ENCODE measurements around the gene BAG3.
A peak's percentile ranks its signal among the peaks of the same experiment; 100 is the strongest.
"Not testable (repeated sequence)": the region's sequence is repeated elsewhere in the genome, so short reads cannot be mapped to it uniquely, and the experiment has no call there.

BAG3 gene

DNA sequence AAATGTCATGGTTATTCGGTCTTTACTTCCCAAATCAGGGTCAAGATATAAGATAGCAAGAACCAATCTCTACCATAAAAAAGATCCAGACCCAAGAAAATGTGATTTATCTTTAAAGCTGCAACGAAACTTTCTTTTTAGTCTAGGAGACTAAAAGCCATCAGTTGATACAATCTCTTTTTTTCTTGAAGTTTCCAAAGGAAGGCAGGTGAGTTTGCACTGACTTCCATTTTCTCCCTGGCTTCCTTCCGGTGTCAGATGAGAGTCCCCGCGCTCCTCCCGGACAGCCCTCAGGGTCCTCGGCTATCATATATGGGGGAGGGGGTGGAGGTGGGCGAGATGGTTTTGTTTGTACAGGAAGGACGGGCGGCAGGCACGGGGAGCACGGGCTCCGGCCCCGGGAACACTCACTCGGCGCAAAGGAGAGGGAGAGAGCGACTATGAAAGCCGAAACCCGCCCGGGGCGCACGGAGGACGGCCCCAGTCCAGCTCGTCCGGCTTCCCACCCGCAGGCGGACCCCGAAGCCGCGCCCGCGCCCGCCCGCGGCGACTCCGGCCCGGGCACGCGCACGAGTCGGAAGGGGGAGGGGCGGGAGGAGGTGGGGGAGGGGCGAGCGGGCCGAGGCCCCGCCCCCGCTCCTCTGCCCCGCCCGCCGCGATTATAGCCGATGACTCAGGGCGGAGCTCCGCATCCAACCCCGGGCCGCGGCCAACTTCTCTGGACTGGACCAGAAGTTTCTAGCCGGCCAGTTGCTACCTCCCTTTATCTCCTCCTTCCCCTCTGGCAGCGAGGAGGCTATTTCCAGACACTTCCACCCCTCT, at the start of gene BAG3:
TSS of gene BAG3 (plus strand) at position 689 of the 822 bp plus-strand sequence. CDS start 296 bp downstream, outside the sequence.
- no peaks in the 10 kb centered on the region for H3K36me3 Mint-ChIP-seq
- peak within 1 kb of the TSS; percentile 93 for H3K4me3 Mint-ChIP-seq
- H3K27me3 Mint-ChIP-seq: no peaks in the 10 kb centered on the region
- peaks cover 2% of the 10 kb centered on the region for H3K9me3 Mint-ChIP-seq
- peaks cover 20% of the 10 kb centered on the region for H3K4me1 Mint-ChIP-seq
- ATAC-seq: peak; percentile 91
- H3K27ac Mint-ChIP-seq: peak within 1 kb of the TSS; percentile 90

GRCh38 chr10:119602241-119603095, 48.7 kb upstream of the BAG3 start:
- H3K9me3 Mint-ChIP-seq: no peaks in the 10 kb centered on the region
- no peaks in the 10 kb centered on the region for H3K27me3 Mint-ChIP-seq
- peaks cover 6% of the 10 kb centered on the region for H3K36me3 Mint-ChIP-seq
- peaks cover 5% of the 10 kb centered on the region for H3K4me1 Mint-ChIP-seq
- H3K4me3 Mint-ChIP-seq: no peak overlapping the region
- H3K27ac Mint-ChIP-seq: no peak overlapping the region
- ATAC-seq: no peak

DNA sequence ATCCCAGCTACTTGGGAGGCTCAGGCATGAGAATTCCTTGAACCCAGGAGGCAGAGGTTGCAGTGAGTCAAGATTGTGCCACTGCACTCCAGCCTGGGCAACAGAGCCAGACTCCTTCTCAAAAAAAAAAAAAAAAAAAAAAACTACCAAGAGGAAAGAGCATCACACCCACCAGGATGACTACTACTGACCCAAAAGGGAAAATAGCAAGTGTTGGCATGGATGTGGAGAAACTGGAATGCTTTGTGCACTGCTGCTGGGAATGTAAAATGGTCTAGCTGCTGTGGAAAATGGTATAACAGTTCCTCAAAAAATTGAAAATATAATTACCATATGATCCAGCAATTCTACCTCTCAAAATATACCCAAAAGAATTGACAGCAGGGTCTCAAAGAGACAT, 46.7 kb upstream of the BAG3 start:
- H3K9me3 Mint-ChIP-seq: no peaks in the 10 kb centered on the region
- H3K27me3 Mint-ChIP-seq: no peaks in the 10 kb centered on the region
- ATAC-seq: no peak
- peaks cover 6% of the 10 kb centered on the region for H3K4me1 Mint-ChIP-seq
- H3K4me3 Mint-ChIP-seq: no peak overlapping the region
- no peak overlapping the region for H3K27ac Mint-ChIP-seq
- H3K36me3 Mint-ChIP-seq: no peaks in the 10 kb centered on the region

DNA sequence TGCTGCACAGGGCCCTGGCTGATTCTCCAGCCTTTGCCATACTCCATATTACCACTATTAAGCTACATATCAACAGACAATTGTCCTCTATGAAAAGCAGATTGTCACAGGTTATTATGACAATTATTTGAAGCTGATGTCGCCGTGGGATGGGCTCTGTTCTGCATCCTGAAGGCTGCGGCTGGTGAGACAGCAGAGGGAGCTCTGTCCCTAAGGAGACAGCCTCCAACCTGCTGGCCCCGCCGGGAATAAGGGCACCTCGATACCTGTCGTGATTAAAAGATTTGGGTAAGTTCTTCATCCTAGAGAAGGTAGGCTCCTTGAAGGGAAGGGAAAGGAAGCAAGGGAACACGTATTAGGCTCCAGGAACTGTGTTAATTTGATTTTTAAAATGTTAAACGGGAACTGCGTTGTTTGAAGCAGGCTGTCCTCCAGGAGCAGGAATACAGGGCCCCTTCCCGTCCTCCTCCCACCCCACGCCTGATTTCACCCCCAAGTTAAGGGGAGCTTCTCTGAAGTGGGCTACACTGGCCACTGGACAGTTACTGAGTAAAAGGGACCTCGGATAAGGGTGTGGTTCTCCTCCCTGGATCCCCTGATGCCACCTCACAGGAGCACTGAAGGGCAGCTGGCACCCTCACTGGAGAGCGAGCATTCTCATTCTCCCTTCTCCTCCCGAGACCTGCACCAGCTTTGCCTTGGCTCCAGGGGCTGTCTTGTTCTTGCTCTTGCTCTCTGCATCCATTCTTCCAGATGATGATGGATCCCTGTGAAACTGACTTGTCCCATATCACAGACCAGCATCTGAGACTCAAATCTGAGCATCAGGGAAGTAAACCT, 42.6 kb upstream of the BAG3 start:
- Mint-ChIP-seq H3K27ac (no peak overlapping the region), H3K9me3 (peaks cover 4% of the 10 kb centered on the region), H3K4me3 (peak overlapping the region; percentile 29), H3K36me3 (no peaks in the 10 kb centered on the region), H3K27me3 (no peaks in the 10 kb centered on the region), H3K4me1 (peaks cover 6% of the 10 kb centered on the region)
- peak; percentile 31 for ATAC-seq

DNA sequence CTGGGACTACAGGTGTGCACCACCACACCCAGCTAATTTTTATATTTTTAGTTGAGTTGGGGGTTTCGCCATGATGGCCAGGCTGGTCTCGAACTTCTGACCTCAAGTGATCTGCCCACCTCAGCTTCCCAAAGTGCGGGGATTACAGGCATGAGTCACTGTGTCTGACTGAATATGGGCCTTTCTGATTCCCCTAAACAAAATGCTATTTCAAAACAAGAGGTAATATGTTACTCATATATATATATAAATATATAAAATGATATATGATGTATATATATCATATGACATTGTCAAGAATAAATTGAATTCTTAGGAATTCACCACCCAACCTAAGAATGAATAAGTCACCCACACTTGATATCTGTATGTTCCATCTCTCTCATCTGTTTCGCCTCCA, 41.7 kb upstream of the BAG3 start:
- ATAC-seq: no peak
- H3K9me3 Mint-ChIP-seq: peaks cover 4% of the 10 kb centered on the region
- no peaks in the 10 kb centered on the region for H3K27me3 Mint-ChIP-seq
- no peak overlapping the region for H3K27ac Mint-ChIP-seq
- H3K36me3 Mint-ChIP-seq: no peaks in the 10 kb centered on the region
- H3K4me1 Mint-ChIP-seq: peaks cover 6% of the 10 kb centered on the region
- H3K4me3 Mint-ChIP-seq: no peak overlapping the region

DNA sequence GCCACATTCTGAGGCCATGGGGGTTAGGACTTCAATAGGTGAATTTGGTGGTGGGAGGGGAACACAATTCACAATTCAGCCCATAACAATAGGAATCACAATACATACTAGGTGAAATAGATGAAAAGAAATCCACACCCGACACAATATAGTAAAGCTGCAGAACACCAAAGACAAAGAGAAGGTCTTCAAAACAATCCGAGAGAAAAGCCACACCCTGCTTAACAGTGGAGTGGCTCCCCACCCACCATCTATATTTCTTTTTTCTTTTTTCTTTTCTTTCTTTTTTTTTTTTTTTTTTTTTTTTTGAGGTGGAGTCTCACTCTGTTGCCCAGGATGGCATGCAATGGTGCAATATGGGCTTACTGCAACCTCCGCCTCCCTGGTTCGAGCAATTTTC, 39.7 kb upstream of the BAG3 start:
- Mint-ChIP-seq H3K36me3 (no peaks in the 10 kb centered on the region), H3K4me1 (peaks cover 6% of the 10 kb centered on the region), H3K9me3 (peaks cover 4% of the 10 kb centered on the region), H3K27me3 (no peaks in the 10 kb centered on the region), H3K4me3 (no peak overlapping the region), H3K27ac (no peak overlapping the region)
- ATAC-seq: no peak

- no peak for ATAC-seq
- no peak overlapping the region for H3K27ac Mint-ChIP-seq
- no peaks in the 10 kb centered on the region for H3K27me3 Mint-ChIP-seq
- H3K4me1 Mint-ChIP-seq: peaks cover 4% of the 10 kb centered on the region
- H3K36me3 Mint-ChIP-seq: no peaks in the 10 kb centered on the region
- no peak overlapping the region for H3K4me3 Mint-ChIP-seq
- H3K9me3 Mint-ChIP-seq: peaks cover 4% of the 10 kb centered on the region
Measured at GRCh38 chr10:119613741-119614140, 37.4 kb upstream of the BAG3 start.

DNA sequence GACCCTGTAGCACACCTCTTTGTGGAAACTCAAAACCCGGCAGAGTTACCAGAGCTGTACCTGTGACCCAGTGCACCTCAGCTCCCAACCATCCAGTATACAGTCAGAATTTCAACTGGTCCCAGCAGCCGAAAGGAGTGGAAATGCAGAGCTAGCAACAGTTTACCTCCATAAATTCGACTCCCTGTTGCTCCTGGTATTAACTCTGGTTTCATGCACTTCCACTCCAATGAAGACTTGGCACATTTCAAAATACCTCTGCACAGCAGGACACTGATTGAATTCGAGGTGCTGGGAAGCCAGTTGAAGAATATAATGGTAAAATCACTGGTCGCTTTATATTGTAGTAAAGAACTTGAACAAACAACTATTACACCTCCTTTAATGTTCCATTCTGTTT, 36.5 kb upstream of the BAG3 start:
- H3K4me1 Mint-ChIP-seq: peaks cover 4% of the 10 kb centered on the region
- no peak for ATAC-seq
- no peak overlapping the region for H3K4me3 Mint-ChIP-seq
- no peaks in the 10 kb centered on the region for H3K27me3 Mint-ChIP-seq
- H3K36me3 Mint-ChIP-seq: no peaks in the 10 kb centered on the region
- H3K27ac Mint-ChIP-seq: no peak overlapping the region
- H3K9me3 Mint-ChIP-seq: peaks cover 4% of the 10 kb centered on the region

DNA sequence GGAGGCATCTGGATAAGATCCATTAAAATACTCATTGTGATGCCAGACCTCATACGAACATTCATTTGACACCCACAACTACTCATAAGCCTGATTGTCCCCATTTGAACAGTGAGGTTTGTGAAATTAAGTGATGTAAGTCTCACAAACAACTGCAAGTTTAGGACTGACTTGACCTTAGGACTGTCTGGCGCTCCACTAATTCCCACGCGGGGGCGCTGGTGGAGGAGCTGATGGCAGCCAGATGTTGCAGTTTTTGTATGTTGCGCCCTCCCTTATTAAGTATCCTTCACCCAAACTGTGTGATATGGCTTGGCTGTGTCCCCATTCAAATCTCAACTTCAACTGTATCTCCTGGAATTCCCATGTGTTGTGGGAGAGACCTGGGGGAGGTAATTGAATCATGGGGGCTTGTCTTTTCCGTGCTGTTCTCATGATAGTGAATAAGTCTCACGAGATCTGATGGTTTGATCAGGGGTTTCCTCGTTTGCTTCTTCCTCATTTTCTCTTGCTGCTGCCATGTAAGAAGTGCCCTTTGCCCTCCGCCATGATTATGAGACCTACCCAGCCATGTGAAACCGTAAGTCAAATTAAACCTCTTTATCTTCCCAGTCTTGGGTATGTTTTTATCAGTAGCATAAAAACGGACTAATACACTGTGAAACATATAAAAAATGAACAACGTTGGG, 34.2 kb upstream of the BAG3 start:
- peaks cover 4% of the 10 kb centered on the region for H3K4me1 Mint-ChIP-seq
- no peak overlapping the region for H3K4me3 Mint-ChIP-seq
- H3K27ac Mint-ChIP-seq: no peak overlapping the region
- H3K9me3 Mint-ChIP-seq: no peaks in the 10 kb centered on the region
- ATAC-seq: no peak
- H3K36me3 Mint-ChIP-seq: no peaks in the 10 kb centered on the region
- H3K27me3 Mint-ChIP-seq: no peaks in the 10 kb centered on the region

- no peaks in the 10 kb centered on the region for H3K36me3 Mint-ChIP-seq
- peaks cover 4% of the 10 kb centered on the region for H3K4me1 Mint-ChIP-seq
- no peaks in the 10 kb centered on the region for H3K9me3 Mint-ChIP-seq
- H3K27ac Mint-ChIP-seq: no peak overlapping the region
- no peak overlapping the region for H3K4me3 Mint-ChIP-seq
- no peaks in the 10 kb centered on the region for H3K27me3 Mint-ChIP-seq
- no peak for ATAC-seq
Measured at GRCh38 chr10:119619215-119619614, 32.0 kb upstream of the BAG3 start.

DNA sequence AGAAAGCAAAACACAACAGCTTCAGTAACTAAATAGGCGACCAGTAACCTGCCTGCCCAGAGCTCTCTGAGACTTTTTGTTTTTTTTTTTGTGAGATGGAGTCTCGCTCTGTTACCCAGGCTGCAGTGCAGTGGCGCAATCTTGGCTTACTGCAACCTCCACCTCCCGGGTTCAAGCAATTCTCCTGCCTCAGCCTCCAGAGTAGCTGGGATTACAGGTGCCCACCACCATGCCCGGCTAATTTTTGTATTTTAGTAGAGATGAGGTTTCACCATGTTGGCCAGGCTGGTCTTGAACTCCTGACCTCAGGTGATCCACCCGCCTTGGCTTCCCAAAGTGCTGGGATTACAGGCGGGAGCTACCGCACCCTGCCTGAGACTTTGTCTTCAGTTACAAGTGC, 31.4 kb upstream of the BAG3 start:
- not testable (repeated sequence) for ATAC-seq, H3K9me3 Mint-ChIP-seq, H3K4me3 Mint-ChIP-seq, H3K4me1 Mint-ChIP-seq, H3K27me3 Mint-ChIP-seq, H3K27ac Mint-ChIP-seq, H3K36me3 Mint-ChIP-seq

DNA sequence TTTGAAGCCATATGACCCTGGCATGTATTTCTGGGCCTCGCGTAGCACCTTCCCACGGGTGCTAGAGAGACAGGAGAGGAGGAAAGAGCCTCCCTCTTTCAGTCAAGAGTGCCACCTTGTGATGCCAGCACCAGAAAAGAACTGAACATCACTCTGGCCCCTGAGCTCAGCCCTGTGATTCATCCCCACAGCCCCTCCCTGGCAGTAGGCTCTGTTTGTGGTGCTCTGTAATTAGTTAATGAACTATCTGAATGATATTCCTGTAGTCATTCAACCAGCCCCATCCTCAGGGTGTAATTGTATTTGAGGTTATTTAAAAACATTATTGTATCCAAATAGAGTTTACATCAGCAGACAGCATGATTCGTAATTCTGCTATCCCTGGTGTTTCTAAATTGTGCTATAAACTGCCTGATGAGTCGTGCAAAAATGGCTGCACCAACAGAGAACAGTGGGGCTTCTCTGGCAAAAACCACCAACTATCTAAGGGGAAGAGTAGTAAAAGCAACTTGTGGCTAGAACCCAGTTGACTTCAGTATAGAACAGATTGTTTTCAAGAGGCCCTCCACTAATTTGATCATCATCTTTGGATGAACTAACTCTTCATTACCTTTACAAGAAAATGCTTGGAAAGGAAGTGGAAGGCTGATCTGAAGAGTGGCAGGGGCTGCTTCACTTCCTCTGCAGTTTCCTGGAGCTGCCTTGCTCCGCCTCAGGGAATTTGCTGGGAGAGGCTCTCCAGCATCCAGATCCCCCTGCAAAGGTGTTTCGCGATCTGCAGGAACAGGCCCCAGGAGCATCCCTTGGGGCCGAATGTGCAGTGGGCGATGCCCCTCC, 30.7 kb upstream of the BAG3 start:
- Mint-ChIP-seq H3K4me3 (no peak overlapping the region), H3K4me1 (peaks cover 4% of the 10 kb centered on the region), H3K36me3 (no peaks in the 10 kb centered on the region), H3K27me3 (no peaks in the 10 kb centered on the region), H3K9me3 (no peaks in the 10 kb centered on the region), H3K27ac (no peak overlapping the region)
- no peak for ATAC-seq

- H3K4me1 Mint-ChIP-seq: peaks cover 4% of the 10 kb centered on the region
- H3K4me3 Mint-ChIP-seq: no peak overlapping the region
- H3K27ac Mint-ChIP-seq: no peak overlapping the region
- no peaks in the 10 kb centered on the region for H3K27me3 Mint-ChIP-seq
- no peaks in the 10 kb centered on the region for H3K9me3 Mint-ChIP-seq
- no peaks in the 10 kb centered on the region for H3K36me3 Mint-ChIP-seq
- no peak for ATAC-seq
Measured at GRCh38 chr10:119621078-119621384, 30.1 kb upstream of the BAG3 start.

DNA sequence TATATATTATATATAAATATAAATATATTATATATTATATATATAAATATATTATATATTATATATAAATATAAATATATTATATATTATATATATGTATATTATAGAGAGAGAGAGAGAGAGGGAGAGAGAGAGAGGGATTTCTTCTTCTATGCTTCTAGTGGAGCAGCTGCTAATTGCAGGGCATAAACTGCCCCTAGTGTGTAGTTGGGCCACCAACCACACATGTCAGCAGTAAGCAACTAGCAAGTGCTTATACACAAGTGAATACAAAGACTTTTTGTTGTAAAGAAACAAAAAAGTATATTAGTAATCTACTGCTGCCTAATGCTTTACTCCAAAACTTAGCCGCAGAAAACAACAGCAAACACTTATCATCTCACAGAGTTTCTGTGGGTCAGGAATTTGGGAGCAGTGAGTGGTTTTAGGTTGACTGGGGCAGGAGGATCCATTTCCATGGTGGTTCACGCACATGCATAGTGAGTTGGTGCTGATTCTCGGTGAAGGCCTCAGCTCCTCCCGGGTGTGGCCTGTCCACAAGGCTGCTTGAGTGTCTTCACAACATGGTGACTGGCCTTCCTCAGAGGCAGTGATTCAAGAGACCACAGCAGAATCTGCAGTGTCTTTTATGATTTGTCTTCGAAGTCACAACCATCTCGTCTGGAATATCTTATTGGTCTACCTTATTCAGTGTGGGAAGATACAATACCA, 25.5 kb upstream of the BAG3 start:
- H3K4me3 Mint-ChIP-seq: no peak overlapping the region
- no peaks in the 10 kb centered on the region for H3K9me3 Mint-ChIP-seq
- ATAC-seq: no peak
- H3K4me1 Mint-ChIP-seq: no peaks in the 10 kb centered on the region
- H3K27me3 Mint-ChIP-seq: no peaks in the 10 kb centered on the region
- H3K36me3 Mint-ChIP-seq: no peaks in the 10 kb centered on the region
- H3K27ac Mint-ChIP-seq: no peak overlapping the region

Measured in stimulated activated memory B cell treated with anti-CD40 and anti-IgM and Interleukin-4, amounts not matched to agents 10 μg/mL and 1 μg/mL and 100 μg/mL, for 72 hours (primary cell).